ENCODE results near the gene BRAF. TPM values are rescaled to one million over a fixed set of nuclear protein-coding genes. Genes with fewer than 3 reads are reported as not detected.

BRAF gene
- total RNA-seq, 2 experiments from 2014 or later: 49.9 to 57.8 TPM

GRCh38 chr7:140810830-140811556 is 113.7 kb downstream of the BRAF start:
- no peak overlapping the region for H3K27ac ChIP-seq (ENCODE audit: low read depth in 1 of 2, low read length in 2 of 2)
- TF ChIP-seq, protein P1, sequence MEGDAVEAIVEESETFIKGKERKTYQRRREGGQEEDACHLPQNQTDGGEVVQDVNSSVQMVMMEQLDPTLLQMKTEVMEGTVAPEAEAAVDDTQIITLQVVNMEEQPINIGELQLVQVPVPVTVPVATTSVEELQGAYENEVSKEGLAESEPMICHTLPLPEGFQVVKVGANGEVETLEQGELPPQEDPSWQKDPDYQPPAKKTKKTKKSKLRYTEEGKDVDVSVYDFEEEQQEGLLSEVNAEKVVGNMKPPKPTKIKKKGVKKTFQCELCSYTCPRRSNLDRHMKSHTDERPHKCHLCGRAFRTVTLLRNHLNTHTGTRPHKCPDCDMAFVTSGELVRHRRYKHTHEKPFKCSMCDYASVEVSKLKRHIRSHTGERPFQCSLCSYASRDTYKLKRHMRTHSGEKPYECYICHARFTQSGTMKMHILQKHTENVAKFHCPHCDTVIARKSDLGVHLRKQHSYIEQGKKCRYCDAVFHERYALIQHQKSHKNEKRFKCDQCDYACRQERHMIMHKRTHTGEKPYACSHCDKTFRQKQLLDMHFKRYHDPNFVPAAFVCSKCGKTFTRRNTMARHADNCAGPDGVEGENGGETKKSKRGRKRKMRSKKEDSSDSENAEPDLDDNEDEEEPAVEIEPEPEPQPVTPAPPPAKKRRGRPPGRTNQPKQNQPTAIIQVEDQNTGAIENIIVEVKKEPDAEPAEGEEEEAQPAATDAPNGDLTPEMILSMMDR (IDR thresholded peaks at IDR 0.05): peak; percentile 81
- Mint-ChIP-seq H3K9me3 (no peaks in the 10 kb centered on the region), H3K27ac (no peak overlapping the region), H3K27me3 (no peaks in the 10 kb centered on the region), H3K36me3 (ENCODE audit: low read depth) (peaks cover 15% of the 10 kb centered on the region), H3K4me3 (no peak overlapping the region), H3K4me1 (ENCODE audit: low read depth) (peaks cover 13% of the 10 kb centered on the region)
- ChIA-PET POLR2A (interaction anchor here (0.7 to 2.1 kb wide), 6 partner anchors 8 to 203 kb away, joined by 3 to 36 read pairs (median 4); partner anchors contain the start of genes BRAF and MRPS33), CTCF (interaction anchor here (0.9 to 3.1 kb wide), 11 partner anchors 19 to 204 kb away, joined by 3 to 27 read pairs (median 3); partner anchors contain the start of gene MRPS33)
- no peak overlapping the region for H3K4me3 ChIP-seq (ENCODE audit: low read length)
- no peaks in the 10 kb centered on the region for H3K36me3 ChIP-seq (ENCODE audit: insufficient read depth, low read length)
- ATAC-seq (ENCODE audit: poor library complexity): peak; percentile 84
- DNase-seq: peak; percentile 6 to 84 (median 44)
- no peaks in the 10 kb centered on the region for H3K27me3 ChIP-seq (ENCODE audit: control insufficient read depth in 1 of 2, insufficient read depth in 2 of 2, low read length in 2 of 2)
- no peaks in the 10 kb centered on the region for H3K9me3 ChIP-seq (ENCODE audit: control insufficient read depth in 1 of 2, insufficient read depth in 1 of 2, low read length in 2 of 2)
- H3K4me1 ChIP-seq (ENCODE audit: insufficient read depth, low read length): no peaks in the 10 kb centered on the region
- intact Hi-C loops (cut with DNase I, micrococcal nuclease): loop anchor here (1.0 to 5.0 kb wide), 5 partner anchors 114 to 721 kb away; partner anchors contain the start of gene BRAF (in 1 of the 2)

DNA sequence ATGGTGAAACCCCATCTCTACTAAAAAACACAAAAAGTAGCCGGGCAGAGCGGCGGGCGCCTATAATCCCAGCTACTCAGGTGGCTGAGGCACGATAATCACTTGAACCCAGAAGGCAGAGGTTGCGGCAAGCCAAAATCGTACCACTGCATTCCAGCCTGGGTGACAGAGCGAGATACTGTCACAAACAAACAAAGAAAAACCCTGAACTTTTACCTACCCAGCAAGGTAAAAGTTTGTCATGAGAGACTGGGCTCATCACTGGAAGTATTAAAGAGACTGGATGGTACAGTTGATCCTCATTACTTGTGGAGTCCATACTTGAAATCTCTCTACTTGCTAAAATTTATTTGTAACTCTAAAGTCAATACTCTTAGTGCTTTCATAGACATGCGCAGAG is 114.3 kb downstream of the BRAF start:
- Mint-ChIP-seq H3K36me3 (ENCODE audit: low read depth) (peaks cover 15% of the 10 kb centered on the region), H3K4me3 (no peak overlapping the region), H3K9me3 (no peaks in the 10 kb centered on the region), H3K27me3 (no peaks in the 10 kb centered on the region), H3K27ac (no peak overlapping the region), H3K4me1 (ENCODE audit: low read depth) (peaks cover 13% of the 10 kb centered on the region)
- intact Hi-C loops (cut with DNase I, micrococcal nuclease): loop anchor here (2.0 to 5.0 kb wide), 3 partner anchors 114 to 722 kb away; partner anchors contain the start of gene BRAF (in 1 of the 2)
- TF ChIP-seq, protein P1 (IDR thresholded peaks at IDR 0.05): no peak
- H3K27ac ChIP-seq (ENCODE audit: low read depth in 1 of 2, low read length in 2 of 2): no peak overlapping the region
- no peaks in the 10 kb centered on the region for H3K9me3 ChIP-seq (ENCODE audit: control insufficient read depth in 1 of 2, insufficient read depth in 1 of 2, low read length in 2 of 2)
- ATAC-seq (ENCODE audit: poor library complexity) (no peak), DNase-seq (no peak)
- H3K36me3 ChIP-seq (ENCODE audit: insufficient read depth, low read length): no peaks in the 10 kb centered on the region
- ChIA-PET POLR2A (interaction anchor here (0.8 to 2.1 kb wide), 5 partner anchors 7 to 204 kb away, joined by 3 to 36 read pairs (median 3); partner anchors contain the start of genes BRAF and MRPS33), CTCF (interaction anchor here (1.0 to 3.1 kb wide), 8 partner anchors 20 to 204 kb away, joined by 3 to 27 read pairs (median 4); partner anchors contain the start of gene MRPS33)
- H3K27me3 ChIP-seq (ENCODE audit: control insufficient read depth in 1 of 2, insufficient read depth in 2 of 2, low read length in 2 of 2): no peaks in the 10 kb centered on the region
- no peak overlapping the region for H3K4me3 ChIP-seq (ENCODE audit: low read length)
- no peaks in the 10 kb centered on the region for H3K4me1 ChIP-seq (ENCODE audit: insufficient read depth, low read length)

DNA sequence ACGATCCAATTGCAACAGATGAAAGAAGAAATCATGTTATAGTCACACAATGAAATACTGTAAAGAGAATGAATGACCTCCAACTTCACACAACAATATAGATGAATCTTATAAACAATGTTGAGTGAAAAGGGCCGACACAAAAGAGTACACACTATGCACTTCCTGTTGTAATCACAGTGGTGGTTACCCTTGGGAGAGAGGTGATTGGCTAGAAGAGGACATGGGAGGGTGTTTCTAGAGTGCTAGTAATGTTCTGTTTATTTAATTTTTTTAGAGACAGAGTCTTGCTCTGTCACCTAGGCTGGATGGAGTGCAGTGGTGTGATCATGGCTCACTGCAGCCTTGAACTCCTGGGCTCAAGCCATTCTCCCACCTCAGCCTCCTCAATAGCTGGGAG is 145.8 kb downstream of the BRAF start:
- Histone ChIP-seq H3K27ac (ENCODE audit: low read depth in 1 of 2, low read length in 2 of 2) (no peak overlapping the region), H3K27me3 (ENCODE audit: control insufficient read depth in 1 of 2, insufficient read depth in 2 of 2, low read length in 2 of 2) (no peaks in the 10 kb centered on the region), H3K9me3 (ENCODE audit: control insufficient read depth in 1 of 2, insufficient read depth in 1 of 2, low read length in 2 of 2) (no peaks in the 10 kb centered on the region), H3K4me1 (ENCODE audit: insufficient read depth, low read length) (no peaks in the 10 kb centered on the region), H3K4me3 (ENCODE audit: low read length) (no peak overlapping the region), H3K36me3 (ENCODE audit: insufficient read depth, low read length) (peaks cover 59% of the 10 kb centered on the region)
- Mint-ChIP-seq H3K36me3 (ENCODE audit: low read depth) (peaks cover 78% of the 10 kb centered on the region), H3K27me3 (no peaks in the 10 kb centered on the region), H3K4me1 (ENCODE audit: low read depth) (no peaks in the 10 kb centered on the region), H3K4me3 (no peak overlapping the region), H3K9me3 (no peaks in the 10 kb centered on the region), H3K27ac (no peak overlapping the region)
- CTCF ChIA-PET: no interaction called here
- TF ChIP-seq, protein P1 (IDR thresholded peaks at IDR 0.05): no peak
- POLR2A ChIA-PET: no interaction called here
- DNase-seq (peak in 1 of 14 experiments; percentile 5), ATAC-seq (ENCODE audit: poor library complexity) (peak; percentile 34)
- intact Hi-C loops (cut with DNase I, micrococcal nuclease): no loop called here

All from CD4-positive, alpha-beta T cell (primary cell).